ENCODE measurements around the gene S100A12.

Gene S100A12

DNA sequence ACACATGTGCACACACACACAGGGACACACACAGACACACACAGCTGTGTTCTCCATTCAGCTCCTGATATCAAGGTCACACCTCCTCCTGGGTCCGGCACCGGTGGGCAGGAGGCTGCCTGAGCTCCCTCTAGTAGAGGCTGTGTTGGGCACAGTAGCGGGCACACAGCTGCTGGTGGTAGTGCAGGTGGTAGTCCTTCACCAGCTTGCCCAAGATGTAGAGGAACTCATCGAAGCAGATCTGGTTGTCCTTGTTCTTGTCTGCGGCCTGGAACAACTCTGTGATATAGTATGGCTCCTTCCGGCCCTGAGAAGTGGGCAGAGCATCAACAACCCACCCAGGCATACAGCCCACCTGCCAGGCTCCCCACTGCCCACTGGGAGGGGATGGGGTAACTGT lies 21.0 kb upstream of the S100A12 start:
- Histone ChIP-seq H3K4me3 (ENCODE audit: low read length) (no peak overlapping the region), H4K20me1 (ENCODE audit: control insufficient read depth, insufficient read depth, low read depth, low read length) (no peaks in the 10 kb centered on the region), H3K9me2 (replicated peaks; ENCODE audit: control insufficient read depth, low read length) (no peaks in the 10 kb centered on the region), H3K27me3 (ENCODE audit: control insufficient read depth, low read length) (no peaks in the 10 kb centered on the region), H3K79me2 (ENCODE audit: control insufficient read depth, low read length) (no peaks in the 10 kb centered on the region), H3F3A (ENCODE audit: control insufficient read depth, insufficient read depth) (no peaks in the 10 kb centered on the region), H3K27ac (ENCODE audit: low read depth, low read length) (no peak overlapping the region), H3K4me2 (ENCODE audit: low read length) (no peak overlapping the region), H3K9me3 (ENCODE audit: control insufficient read depth, insufficient read depth, low read length) (no peaks in the 10 kb centered on the region), H3K36me3 (ENCODE audit: control insufficient read depth, low read length) (no peaks in the 10 kb centered on the region), H3K4me1 (ENCODE audit: control insufficient read depth, low read length) (no peaks in the 10 kb centered on the region)
- TF ChIP-seq EZH2phosphoT487 (IDR thresholded peaks at IDR 0.05; ENCODE audit: borderline replicate concordance, low read length) (no peak), CTCF (IDR thresholded peaks at IDR 0.05; ENCODE audit: low read depth, low read length, poor library complexity, severe bottlenecking) (no peak)

- Histone ChIP-seq H3F3A (ENCODE audit: control insufficient read depth, insufficient read depth) (no peaks in the 10 kb centered on the region), H3K27me3 (ENCODE audit: control insufficient read depth, low read length) (no peaks in the 10 kb centered on the region), H3K79me2 (ENCODE audit: control insufficient read depth, low read length) (no peaks in the 10 kb centered on the region), H3K9me2 (replicated peaks; ENCODE audit: control insufficient read depth, low read length) (no peaks in the 10 kb centered on the region), H3K4me3 (ENCODE audit: low read length) (no peak overlapping the region), H3K9me3 (ENCODE audit: control insufficient read depth, insufficient read depth, low read length) (no peaks in the 10 kb centered on the region), H3K4me1 (ENCODE audit: control insufficient read depth, low read length) (no peaks in the 10 kb centered on the region), H4K20me1 (ENCODE audit: control insufficient read depth, insufficient read depth, low read depth, low read length) (no peaks in the 10 kb centered on the region), H3K36me3 (ENCODE audit: control insufficient read depth, low read length) (no peaks in the 10 kb centered on the region), H3K4me2 (ENCODE audit: low read length) (no peak overlapping the region), H3K27ac (ENCODE audit: low read depth, low read length) (no peak overlapping the region)
- TF ChIP-seq EZH2phosphoT487 (IDR thresholded peaks at IDR 0.05; ENCODE audit: borderline replicate concordance, low read length) (no peak), CTCF (IDR thresholded peaks at IDR 0.05; ENCODE audit: low read depth, low read length, poor library complexity, severe bottlenecking) (no peak)
Observed at GRCh38 chr1:153395776-153396175, 20.4 kb upstream of the S100A12 start.

GRCh38 chr1:153395136-153395685 lies 19.8 kb upstream of the S100A12 start:
- Histone ChIP-seq H3F3A (ENCODE audit: control insufficient read depth, insufficient read depth) (no peaks in the 10 kb centered on the region), H4K20me1 (ENCODE audit: control insufficient read depth, insufficient read depth, low read depth, low read length) (no peaks in the 10 kb centered on the region), H3K27me3 (ENCODE audit: control insufficient read depth, low read length) (no peaks in the 10 kb centered on the region), H3K36me3 (ENCODE audit: control insufficient read depth, low read length) (no peaks in the 10 kb centered on the region), H3K9me3 (ENCODE audit: control insufficient read depth, insufficient read depth, low read length) (no peaks in the 10 kb centered on the region), H3K4me2 (ENCODE audit: low read length) (no peak overlapping the region), H3K79me2 (ENCODE audit: control insufficient read depth, low read length) (no peaks in the 10 kb centered on the region), H3K4me3 (ENCODE audit: low read length) (no peak overlapping the region), H3K4me1 (ENCODE audit: control insufficient read depth, low read length) (no peaks in the 10 kb centered on the region), H3K9me2 (replicated peaks; ENCODE audit: control insufficient read depth, low read length) (no peaks in the 10 kb centered on the region), H3K27ac (ENCODE audit: low read depth, low read length) (no peak overlapping the region)
- TF ChIP-seq CTCF (IDR thresholded peaks at IDR 0.05; ENCODE audit: low read depth, low read length, poor library complexity, severe bottlenecking) = no peak
- no peak for TF ChIP-seq EZH2phosphoT487 (IDR thresholded peaks at IDR 0.05; ENCODE audit: borderline replicate concordance, low read length)
